HG03196 (cell line): ENCODE data around the gene LDLRAD1.
"Not testable (repeated sequence)": the region's sequence is repeated elsewhere in the genome, so short reads cannot be mapped to it uniquely, and the experiment has no call there.

ENCODE experiments used
- ATAC-seq: cut with Tn5 transposase; IDR thresholded peaks from one replicate; pipeline ENCODE4 v1.9.1; 2021; ENCODE audit not compliant: unreplicated experiment

The LDLRAD1 gene

GRCh38 chr1:54018635-54019034, 649 bp upstream of the LDLRAD1 start:
- no peak for ATAC-seq

GRCh38 chr1:54016343-54017282, 1.4 kb downstream of the LDLRAD1 start:
- ATAC-seq: no peak

- ATAC-seq: no peak
Measured at GRCh38 chr1:54014009-54014629, 3.9 kb downstream of the LDLRAD1 start.

- ATAC-seq: no peak
Measured at GRCh38 chr1:54013393-54014008, 4.5 kb downstream of the LDLRAD1 start.

GRCh38 chr1:54012863-54013262, 5.1 kb downstream of the LDLRAD1 start:
- no peak for ATAC-seq

- no peak for ATAC-seq
Measured at GRCh38 chr1:54012008-54012325, 6.0 kb downstream of the LDLRAD1 start.

GRCh38 chr1:54011316-54012007, 6.5 kb downstream of the LDLRAD1 start:
- no peak for ATAC-seq

- no peak for ATAC-seq
Measured at GRCh38 chr1:54010415-54011117, 7.4 kb downstream of the LDLRAD1 start.

GRCh38 chr1:54009406-54009805, 8.6 kb downstream of the LDLRAD1 start:
- ATAC-seq: no peak

GRCh38 chr1:54008876-54009275, 9.1 kb downstream of the LDLRAD1 start:
- ATAC-seq: no peak

- ATAC-seq: no peak
Measured at GRCh38 chr1:54007613-54008012, 10.4 kb downstream of the LDLRAD1 start.

GRCh38 chr1:54006508-54006907, 11.5 kb downstream of the LDLRAD1 start:
- no peak for ATAC-seq

- no peak for ATAC-seq
Measured at GRCh38 chr1:54004481-54005049, 13.4 kb downstream of the LDLRAD1 start.

- not testable (repeated sequence) for ATAC-seq
Measured at GRCh38 chr1:54003750-54004480, 14.1 kb downstream of the LDLRAD1 start.

- ATAC-seq: no peak
Measured at GRCh38 chr1:54003249-54003646, 14.7 kb downstream of the LDLRAD1 start.

- no peak for ATAC-seq
Measured at GRCh38 chr1:54002544-54003248, 15.3 kb downstream of the LDLRAD1 start.

- ATAC-seq: no peak
Measured at GRCh38 chr1:54001591-54001990, 16.4 kb downstream of the LDLRAD1 start.

- ATAC-seq: no peak
Measured at GRCh38 chr1:53999920-54000319, 18.1 kb downstream of the LDLRAD1 start.

- no peak for ATAC-seq
Measured at GRCh38 chr1:53998223-53998622, 19.8 kb downstream of the LDLRAD1 start.
